Measurements from ENCODE around the gene ZSCAN10. TPM values are rescaled to one million over a fixed set of nuclear protein-coding genes. Genes with fewer than 3 reads are reported as not detected.
A peak's percentile ranks its signal among the peaks of the same experiment; 100 is the strongest.

Gene ZSCAN10
- total and polyA plus RNA-seq, 10 donors, result 0.02 to 0.85 (median 0.06) TPM; not detected in 7

DNA sequence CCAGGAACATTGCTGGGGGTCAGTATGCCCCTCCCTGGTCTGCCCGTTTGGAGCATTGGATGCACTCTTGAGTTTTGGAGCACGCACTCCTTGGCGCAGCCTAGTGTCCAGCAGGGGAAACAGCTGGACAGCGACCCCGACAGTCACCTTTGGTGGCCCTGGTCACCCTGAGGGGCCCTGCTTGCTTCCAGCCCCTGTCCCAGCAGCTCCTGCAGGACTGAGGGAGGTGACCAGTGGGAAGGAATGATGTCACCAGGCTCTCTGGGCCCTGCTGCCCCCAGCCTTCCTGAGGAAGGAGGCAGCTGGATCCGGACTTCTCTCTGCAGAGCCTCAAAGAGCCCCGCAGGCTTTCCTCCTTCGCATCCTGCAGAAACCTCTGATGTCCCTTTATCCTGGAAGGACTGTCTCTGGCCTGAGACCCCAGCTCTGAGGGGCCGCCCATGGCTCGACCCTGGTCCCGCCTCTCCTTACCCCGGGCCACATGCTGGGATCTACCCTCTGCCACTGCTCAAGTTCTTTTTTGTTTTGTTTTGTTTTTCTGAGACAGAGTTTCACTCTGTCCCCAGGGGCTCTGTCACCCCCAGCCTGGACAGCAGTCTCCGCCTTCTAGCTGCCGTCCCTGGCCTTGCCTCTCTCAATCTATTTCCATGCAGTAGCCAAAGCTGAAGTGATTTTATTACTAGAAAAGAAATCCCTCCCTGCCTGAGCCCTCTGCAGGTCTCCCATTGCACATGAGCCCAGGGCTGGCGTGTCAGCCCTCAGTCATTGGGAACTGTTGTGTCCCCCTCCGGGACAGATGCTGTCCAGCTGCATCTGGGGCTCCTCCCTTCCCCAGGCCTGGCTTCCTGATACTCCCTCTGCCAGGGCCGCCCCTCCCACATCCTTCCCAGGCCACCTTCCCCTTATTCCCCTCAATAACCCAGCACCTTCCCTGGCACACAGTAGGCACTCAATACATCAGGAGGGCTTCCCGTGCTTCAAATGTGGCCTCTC is 11.6 kb downstream of the ZSCAN10 start:
- TF ChIP-seq, protein P1, sequence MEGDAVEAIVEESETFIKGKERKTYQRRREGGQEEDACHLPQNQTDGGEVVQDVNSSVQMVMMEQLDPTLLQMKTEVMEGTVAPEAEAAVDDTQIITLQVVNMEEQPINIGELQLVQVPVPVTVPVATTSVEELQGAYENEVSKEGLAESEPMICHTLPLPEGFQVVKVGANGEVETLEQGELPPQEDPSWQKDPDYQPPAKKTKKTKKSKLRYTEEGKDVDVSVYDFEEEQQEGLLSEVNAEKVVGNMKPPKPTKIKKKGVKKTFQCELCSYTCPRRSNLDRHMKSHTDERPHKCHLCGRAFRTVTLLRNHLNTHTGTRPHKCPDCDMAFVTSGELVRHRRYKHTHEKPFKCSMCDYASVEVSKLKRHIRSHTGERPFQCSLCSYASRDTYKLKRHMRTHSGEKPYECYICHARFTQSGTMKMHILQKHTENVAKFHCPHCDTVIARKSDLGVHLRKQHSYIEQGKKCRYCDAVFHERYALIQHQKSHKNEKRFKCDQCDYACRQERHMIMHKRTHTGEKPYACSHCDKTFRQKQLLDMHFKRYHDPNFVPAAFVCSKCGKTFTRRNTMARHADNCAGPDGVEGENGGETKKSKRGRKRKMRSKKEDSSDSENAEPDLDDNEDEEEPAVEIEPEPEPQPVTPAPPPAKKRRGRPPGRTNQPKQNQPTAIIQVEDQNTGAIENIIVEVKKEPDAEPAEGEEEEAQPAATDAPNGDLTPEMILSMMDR (IDR thresholded peaks at IDR 0.05 in 8 of 11, conservative IDR thresholded peaks at IDR 0.05 in 3 of 11), result peak in 5 of 11 experiments; percentile 4 to 33 (median 14)
- TF ChIP-seq POLR2A (IDR thresholded peaks at IDR 0.05) (no peak), POLR2AphosphoS5 (IDR thresholded peaks at IDR 0.05) (peak; percentile 63 to 83 (median 81))
- H3K36me3 ChIP-seq, result no peaks in the 10 kb centered on the region
- 33 to 41% (median 40%) methylated on average over 14 to 18 of the region's 18 CpGs for WGBS, 5 donors
- peak overlapping the region in 7 of 8 donors; percentile 16 to 61 (median 31) for H3K4me3 ChIP-seq
- peaks cover 0 to 5% (median 0%) of the 10 kb centered on the region in 7 donors for H3K27me3 ChIP-seq (replicated peaks in 1 of 7)
- peaks cover 4 to 82% (median 35%) of the 10 kb centered on the region in 6 donors for H3K4me1 ChIP-seq
- H3K27ac ChIP-seq, result peak overlapping the region; percentile 28 to 87 (median 82)
- intact Hi-C loops (cut with DNase I; ENCODE audit: low total_unique reads), result no loop called here
- no peaks in the 10 kb centered on the region for H3K9me3 ChIP-seq
- peak; percentile 86 for DNase-seq

DNA sequence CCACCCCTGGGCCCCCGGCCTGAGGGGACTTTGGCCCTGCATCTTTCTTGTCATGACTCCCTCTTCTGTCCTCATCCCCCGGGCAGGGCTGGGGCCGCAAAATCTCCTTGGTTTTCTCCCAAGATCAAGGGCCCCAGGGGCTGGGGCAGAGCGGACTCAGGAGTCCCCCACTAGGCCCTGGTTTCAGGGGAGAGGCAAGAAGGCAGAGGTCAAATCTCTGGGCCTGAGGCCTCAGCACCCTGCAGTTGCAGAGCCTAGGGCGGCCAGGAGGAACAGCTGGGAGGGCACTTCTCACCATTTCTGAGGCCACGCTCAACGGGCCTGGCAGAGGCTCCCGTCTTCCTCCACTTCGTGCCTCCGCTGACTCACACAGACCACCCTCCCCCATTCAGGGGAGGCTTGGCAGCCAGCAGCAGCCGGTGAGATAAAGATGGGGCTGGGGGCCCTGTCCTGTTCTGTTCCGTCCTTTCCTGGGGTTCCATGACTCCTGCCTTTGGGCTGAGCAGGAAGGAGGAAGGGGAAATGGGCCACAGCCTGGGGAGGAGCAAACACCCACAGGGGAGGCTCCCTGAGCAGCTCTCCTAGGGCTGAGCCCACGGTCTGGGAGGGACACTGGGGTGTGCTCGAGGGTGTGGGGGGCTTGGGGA is 12.4 kb downstream of the ZSCAN10 start:
- intact Hi-C loops (cut with DNase I; ENCODE audit: low total_unique reads), result no loop called here
- 34 to 47% (median 44%) methylated on average over 13 to 14 of the region's 14 CpGs for WGBS, 5 donors
- Histone ChIP-seq H3K4me3 (peak overlapping the region; percentile 4 to 61 (median 31)), H3K36me3 (no peaks in the 10 kb centered on the region), H3K9me3 (no peaks in the 10 kb centered on the region), H3K27ac (peak overlapping the region; percentile 28 to 87 (median 82)), H3K27me3 (replicated peaks in 1 of 7) (peaks cover 0 to 1% (median 0%) of the 10 kb centered on the region in 7 donors), H3K4me1 (peaks cover 4 to 80% (median 35%) of the 10 kb centered on the region in 6 donors)
- DNase-seq, result no peak
- TF ChIP-seq POLR2A (IDR thresholded peaks at IDR 0.05), result no peak
- TF ChIP-seq, protein P1 (IDR thresholded peaks at IDR 0.05 in 8 of 11, conservative IDR thresholded peaks at IDR 0.05 in 3 of 11), result no peak
- no peak for TF ChIP-seq POLR2AphosphoS5 (IDR thresholded peaks at IDR 0.05)

DNA sequence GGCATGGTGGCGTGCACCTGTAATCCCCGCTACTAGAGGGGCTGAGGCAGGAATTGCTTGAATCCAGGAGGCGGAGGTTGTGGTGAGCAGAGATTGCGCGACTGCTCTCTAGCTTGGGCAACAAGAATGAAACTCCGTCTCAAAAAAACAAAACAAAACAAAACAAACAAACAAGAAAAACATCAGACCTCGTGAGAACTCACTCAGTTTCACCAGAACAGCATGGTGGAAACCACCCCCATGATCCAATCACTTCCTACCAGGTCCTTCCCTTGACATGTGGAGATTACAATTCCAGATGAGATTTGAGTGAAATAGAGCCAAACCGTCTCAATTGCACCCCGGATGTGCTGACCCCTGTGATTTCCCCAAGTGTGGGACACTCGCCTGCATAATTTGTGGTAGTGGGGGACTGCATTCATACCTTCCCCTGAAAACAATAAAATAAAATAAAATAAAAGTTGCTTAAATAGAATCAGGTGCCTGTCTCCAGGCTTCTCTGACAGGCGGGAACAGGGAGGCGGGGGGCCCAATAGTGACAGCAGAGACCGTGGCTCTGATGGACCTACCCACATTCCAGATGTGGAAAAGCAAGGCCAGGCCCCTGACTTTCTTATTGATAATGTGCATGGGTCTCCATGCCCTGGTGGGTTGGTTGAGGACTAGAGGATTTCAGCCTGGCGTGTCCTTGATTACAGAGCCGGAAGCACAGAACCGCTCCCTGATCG is 13.1 kb downstream of the ZSCAN10 start:
- peaks cover 0 to 3% (median 0%) of the 10 kb centered on the region in 6 donors for H3K36me3 ChIP-seq
- no peaks in the 10 kb centered on the region for H3K9me3 ChIP-seq
- H3K27me3 ChIP-seq (replicated peaks in 1 of 7), result no peaks in the 10 kb centered on the region
- peak overlapping the region; percentile 27 to 87 (median 82) for H3K27ac ChIP-seq
- H3K4me1 ChIP-seq, result peaks cover 4 to 76% (median 31%) of the 10 kb centered on the region in 6 donors
- 69 to 82% (median 74%) methylated on average over 17 of the region's 17 CpGs for WGBS, 5 donors
- peak overlapping the region in 7 of 8 donors; percentile 4 to 61 (median 31) for H3K4me3 ChIP-seq
- DNase-seq, result peak; percentile 20
- intact Hi-C loops (cut with DNase I; ENCODE audit: low total_unique reads), result no loop called here
- TF ChIP-seq, protein P1 (IDR thresholded peaks at IDR 0.05 in 8 of 11, conservative IDR thresholded peaks at IDR 0.05 in 3 of 11), result no peak
- no peak for TF ChIP-seq POLR2A (IDR thresholded peaks at IDR 0.05)
- no peak for TF ChIP-seq POLR2AphosphoS5 (IDR thresholded peaks at IDR 0.05)

Measured in spleen (tissue), 11 donors.